Tibial artery (tissue), 4 donors: ENCODE results near the gene COL4A2.
A peak's percentile ranks its signal among the peaks of the same experiment; 100 is the strongest.

Experiments
- DNase-seq, 2 donors: peaks; one replicate each; pipeline ENCODE4 v3.0.0-alpha.2; 2019
- H3K27ac ChIP-seq, 2 donors: fragments of 200-600 bp; sonication (generic) in 1 of 2; 1 replicate in 1 of 2; 2 replicates in 1 of 2; pipeline ENCODE4 v1.5.1; 2018 to 2019; ENCODE audit warnings: mild to moderate bottlenecking in 1 of 2
- H3K27me3 ChIP-seq, 2 donors: fragments of 200-600 bp; sonication (generic) in 1 of 2; one replicate each; pipeline versions ENCODE4 v1.5.1 to v1.6.0; 2016 to 2019
- H3K36me3 ChIP-seq, 3 donors: fragments of 200-600 bp; sonication (generic) in 2 of 3; one replicate each; pipeline ENCODE4 v1.5.1; 2016 to 2019; ENCODE audit warnings: mild to moderate bottlenecking in 2 of 3
- H3K4me1 ChIP-seq, 4 donors: fragments of 200-600 bp; sonication (generic) in 2 of 4; 1 replicate in 3 of 4; 2 replicates in 1 of 4; pipeline ENCODE4 v1.5.1; 2016 to 2019
- H3K4me3 ChIP-seq, 2 donors: fragments of 200-600 bp; sonication (generic) in 1 of 2; 1 replicate in 1 of 2; 2 replicates in 1 of 2; pipeline ENCODE4 v1.5.1; 2018 to 2019; ENCODE audit warnings: mild to moderate bottlenecking in 2 of 2
- H3K9me3 ChIP-seq, 3 donors: fragments of 200-600 bp; sonication (generic) in 1 of 3; one replicate each; pipeline ENCODE4 v1.5.1; 2016 to 2019
- intact Hi-C: fragments of 100-400 bp; cut with DNase I; formaldehyde crosslinking; loops from one replicate; pipeline ENCODE4 v1.15.0; 2023; ENCODE audit warnings: low total_unique reads
- TF ChIP-seq, protein P1 (sequence below), 2 experiments: fragments of 200-600 bp in 1 of 2; fragments of 450-650 bp in 1 of 2; IDR thresholded peaks; one replicate each; pipeline ENCODE4 v1.5.1; 2017 to 2019; ENCODE audit warnings: antibody characterized with exemption in 2 of 2, mild to moderate bottlenecking in 1 of 2, moderate library complexity in 1 of 2

Gene COL4A2

GRCh38 chr13:110446575-110446890, 139.4 kb downstream of the COL4A2 start:
- Histone ChIP-seq H3K27me3 (no peaks in the 10 kb centered on the region), H3K4me1 (peaks cover 0 to 43% (median 18%) of the 10 kb centered on the region in 4 donors), H3K36me3 (peaks cover 46 to 74% (median 61%) of the 10 kb centered on the region in 3 donors), H3K9me3 (no peaks in the 10 kb centered on the region), H3K27ac (peak overlapping the region; percentile 38 to 76), H3K4me3 (no peak overlapping the region)
- DNase-seq: peak in 1 of 2 donors; percentile 31
- intact Hi-C loops: no loop called here
- TF ChIP-seq, protein P1, sequence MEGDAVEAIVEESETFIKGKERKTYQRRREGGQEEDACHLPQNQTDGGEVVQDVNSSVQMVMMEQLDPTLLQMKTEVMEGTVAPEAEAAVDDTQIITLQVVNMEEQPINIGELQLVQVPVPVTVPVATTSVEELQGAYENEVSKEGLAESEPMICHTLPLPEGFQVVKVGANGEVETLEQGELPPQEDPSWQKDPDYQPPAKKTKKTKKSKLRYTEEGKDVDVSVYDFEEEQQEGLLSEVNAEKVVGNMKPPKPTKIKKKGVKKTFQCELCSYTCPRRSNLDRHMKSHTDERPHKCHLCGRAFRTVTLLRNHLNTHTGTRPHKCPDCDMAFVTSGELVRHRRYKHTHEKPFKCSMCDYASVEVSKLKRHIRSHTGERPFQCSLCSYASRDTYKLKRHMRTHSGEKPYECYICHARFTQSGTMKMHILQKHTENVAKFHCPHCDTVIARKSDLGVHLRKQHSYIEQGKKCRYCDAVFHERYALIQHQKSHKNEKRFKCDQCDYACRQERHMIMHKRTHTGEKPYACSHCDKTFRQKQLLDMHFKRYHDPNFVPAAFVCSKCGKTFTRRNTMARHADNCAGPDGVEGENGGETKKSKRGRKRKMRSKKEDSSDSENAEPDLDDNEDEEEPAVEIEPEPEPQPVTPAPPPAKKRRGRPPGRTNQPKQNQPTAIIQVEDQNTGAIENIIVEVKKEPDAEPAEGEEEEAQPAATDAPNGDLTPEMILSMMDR (IDR thresholded peaks at IDR 0.05): no peak

GRCh38 chr13:110447058-110447511, 140.0 kb downstream of the COL4A2 start:
- H3K4me3 ChIP-seq: no peak overlapping the region
- H3K4me1 ChIP-seq: peaks cover 0 to 39% (median 18%) of the 10 kb centered on the region in 4 donors
- H3K9me3 ChIP-seq: no peaks in the 10 kb centered on the region
- TF ChIP-seq, protein P1 (IDR thresholded peaks at IDR 0.05): no peak
- peak in 1 of 2 donors; percentile 45 for DNase-seq
- H3K27me3 ChIP-seq: no peaks in the 10 kb centered on the region
- intact Hi-C loops: no loop called here
- H3K36me3 ChIP-seq: peaks cover 45 to 77% (median 64%) of the 10 kb centered on the region in 3 donors
- peak overlapping the region; percentile 38 to 76 for H3K27ac ChIP-seq

DNA sequence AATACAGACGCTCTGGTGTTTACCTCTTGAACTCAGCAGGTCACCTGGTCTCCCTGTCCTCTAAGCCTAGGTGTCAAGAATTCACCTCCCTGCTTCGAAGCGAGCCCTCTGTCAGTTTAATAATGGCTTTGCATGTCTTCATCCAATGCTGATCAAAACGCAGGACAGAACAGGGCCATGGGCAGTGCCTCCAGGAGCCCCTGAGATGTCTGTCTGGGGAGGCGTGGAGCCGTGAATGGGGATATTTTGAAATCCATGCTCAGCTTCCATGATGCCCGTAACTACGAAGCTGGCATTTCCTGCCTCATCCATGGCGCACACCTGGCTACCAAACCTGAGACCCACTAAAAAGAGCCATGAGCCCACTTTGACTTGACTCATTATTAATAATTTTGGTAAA, 140.7 kb downstream of the COL4A2 start:
- DNase-seq: peak in 1 of 2 donors; percentile 41
- intact Hi-C loops: no loop called here

DNA sequence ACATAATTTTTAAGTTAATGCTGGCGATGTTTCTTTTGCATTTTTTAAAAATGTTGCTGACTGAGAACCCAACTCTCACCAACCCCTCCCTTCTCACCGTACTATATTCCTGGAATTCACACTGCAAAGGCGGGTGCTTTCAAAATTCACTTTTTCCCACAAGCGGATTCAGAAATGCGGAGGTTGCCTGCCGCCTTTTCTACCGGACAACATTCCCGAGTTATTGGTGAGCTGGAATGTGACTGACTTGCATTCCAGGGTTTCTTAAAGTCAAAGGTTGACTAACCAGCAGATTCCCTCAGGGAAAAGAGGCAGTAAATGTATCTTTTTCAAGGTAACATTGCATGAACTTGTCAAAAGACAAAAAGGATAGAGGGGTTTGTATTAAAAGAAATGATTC, 141.1 kb downstream of the COL4A2 start:
- intact Hi-C loops: no loop called here
- H3K4me3 ChIP-seq: no peak overlapping the region
- no peaks in the 10 kb centered on the region for H3K9me3 ChIP-seq
- H3K27me3 ChIP-seq: no peaks in the 10 kb centered on the region
- peak overlapping the region; percentile 38 to 76 for H3K27ac ChIP-seq
- peak in 1 of 2 donors; percentile 41 for DNase-seq
- peaks cover 49 to 83% (median 65%) of the 10 kb centered on the region in 3 donors for H3K36me3 ChIP-seq
- TF ChIP-seq, protein P1 (IDR thresholded peaks at IDR 0.05): no peak
- peaks cover 0 to 28% (median 11%) of the 10 kb centered on the region in 4 donors for H3K4me1 ChIP-seq

More for the DNA sequence above, 140.7 kb downstream of the COL4A2 start:
- Histone ChIP-seq H3K27ac (peak overlapping the region; percentile 38 to 76), H3K36me3 (peaks cover 48 to 80% (median 61%) of the 10 kb centered on the region in 3 donors), H3K9me3 (no peaks in the 10 kb centered on the region), H3K4me1 (peaks cover 0 to 32% (median 15%) of the 10 kb centered on the region in 4 donors), H3K4me3 (no peak overlapping the region), H3K27me3 (no peaks in the 10 kb centered on the region)
- TF ChIP-seq, protein P1 (IDR thresholded peaks at IDR 0.05): no peak

- Histone ChIP-seq H3K9me3 (no peaks in the 10 kb centered on the region), H3K27ac (peak overlapping the region; percentile 38 to 76), H3K27me3 (no peaks in the 10 kb centered on the region), H3K4me3 (no peak overlapping the region), H3K36me3 (peaks cover 49 to 88% (median 69%) of the 10 kb centered on the region in 3 donors), H3K4me1 (peaks cover 0 to 23% (median 7%) of the 10 kb centered on the region in 4 donors)
- peak in 1 of 2 donors; percentile 66 for DNase-seq
- intact Hi-C loops: no loop called here
- TF ChIP-seq, protein P1 (IDR thresholded peaks at IDR 0.05): no peak
Measured at GRCh38 chr13:110448677-110449076, 141.6 kb downstream of the COL4A2 start.
